NCI-H1417 treated with DMSO at 0.1 percent for 48 hours (cell line): ENCODE measurements around the gene MT1M.
"Not testable (repeated sequence)": the region's sequence is repeated elsewhere in the genome, so short reads cannot be mapped to it uniquely, and the experiment has no call there.

Source experiments
- DNase-seq: peaks from one replicate; lab custom pipeline; 2025; lab: John Stamatoyannopoulos, UW

MT1M gene

DNA sequence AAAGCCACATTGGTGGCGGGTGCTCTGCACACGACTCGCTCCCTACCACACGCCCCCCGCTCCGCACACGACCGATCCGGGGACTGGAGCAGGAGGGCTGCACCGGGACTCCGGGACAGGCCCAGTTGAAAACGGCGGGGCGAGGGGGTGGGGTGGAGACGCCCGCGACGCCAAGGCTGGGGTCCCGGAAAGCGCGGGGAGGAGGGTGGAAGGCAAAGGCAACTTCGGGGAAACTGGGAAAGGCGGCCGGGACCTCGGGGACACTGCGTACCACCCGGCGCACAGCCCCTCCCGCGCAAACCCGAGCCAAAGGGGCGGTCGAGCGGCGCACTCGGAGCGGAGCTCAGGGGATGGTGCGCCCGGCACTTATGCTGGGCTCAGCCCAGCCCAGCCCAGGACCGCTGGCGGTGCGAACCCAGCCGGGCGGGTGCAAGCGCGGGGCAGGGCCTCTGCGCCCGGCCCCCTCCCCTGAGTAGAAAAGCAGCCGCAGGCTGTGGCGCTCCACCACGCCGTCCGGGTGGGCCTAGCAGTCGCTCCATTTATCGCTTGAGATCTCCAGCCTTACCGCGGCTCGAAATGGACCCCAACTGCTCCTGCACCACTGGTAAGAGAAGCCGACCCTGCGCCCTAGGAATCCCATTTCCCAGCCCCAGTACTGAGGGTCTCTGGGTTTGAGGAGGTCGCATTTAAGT, at the start of gene MT1M:
TSS of gene MT1M (plus strand) at position 504 of the 692 bp plus-strand sequence. CDS start at position 577, 73 bp downstream.
- DNase-seq, result no peak

DNA sequence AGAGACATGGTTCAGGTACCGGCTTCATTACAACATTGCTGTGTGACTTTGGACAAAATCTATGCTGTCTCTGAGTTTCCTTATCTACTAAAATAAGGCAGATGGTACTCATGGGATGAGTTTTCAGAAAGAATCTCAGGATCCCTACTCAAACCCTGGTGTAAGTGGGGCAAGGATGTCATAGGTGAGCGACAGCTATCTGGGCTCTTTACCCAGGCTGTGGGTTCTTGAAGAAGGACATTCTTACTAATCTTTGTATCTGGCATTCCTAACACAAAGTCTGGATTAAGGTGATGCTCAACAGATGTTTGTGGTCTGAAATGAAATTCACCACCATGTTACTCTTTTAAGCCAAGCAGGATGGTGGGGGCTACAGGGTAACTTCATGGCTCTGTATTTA, 49.5 kb upstream of the MT1M start:
- not testable (repeated sequence) for DNase-seq

DNA sequence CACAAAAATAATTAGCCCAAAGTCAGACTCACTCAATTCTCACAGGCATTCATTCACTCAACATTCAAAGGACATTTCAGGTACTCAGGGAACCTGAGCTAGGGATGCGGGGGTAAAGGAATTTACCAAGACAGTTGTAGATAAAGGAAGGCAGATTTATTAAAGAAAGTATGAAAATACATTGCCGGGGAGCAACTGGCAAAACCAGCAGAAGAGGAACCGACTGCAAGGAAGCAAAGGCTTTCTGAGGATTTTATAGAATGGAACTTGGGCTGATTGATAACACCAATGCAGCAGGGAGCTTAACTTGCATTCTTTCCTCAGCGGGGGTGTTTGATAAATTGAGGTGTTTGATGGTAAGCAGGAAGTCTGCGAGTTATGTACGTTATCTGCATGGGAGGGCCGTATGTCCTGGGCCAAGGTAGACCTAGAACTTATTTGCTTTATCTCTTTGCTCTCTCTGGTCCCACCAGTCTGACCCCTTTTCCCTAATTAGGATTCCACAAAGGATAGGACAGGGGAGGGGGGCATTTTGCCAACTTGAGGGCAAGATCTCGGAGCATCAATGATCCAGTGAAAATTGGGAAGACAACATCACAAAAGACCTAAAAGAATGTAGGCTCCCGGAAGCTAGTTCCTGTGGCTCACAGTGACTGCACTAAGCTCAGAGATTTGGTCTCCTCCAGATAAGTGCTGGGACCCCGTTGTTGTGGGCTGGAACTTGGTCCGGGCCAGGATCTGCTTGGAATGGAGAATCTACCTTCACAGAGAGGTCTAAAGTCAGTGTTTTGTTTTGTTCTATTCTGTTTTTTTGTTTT, 48.9 kb upstream of the MT1M start:
- DNase-seq, result no peak

DNA sequence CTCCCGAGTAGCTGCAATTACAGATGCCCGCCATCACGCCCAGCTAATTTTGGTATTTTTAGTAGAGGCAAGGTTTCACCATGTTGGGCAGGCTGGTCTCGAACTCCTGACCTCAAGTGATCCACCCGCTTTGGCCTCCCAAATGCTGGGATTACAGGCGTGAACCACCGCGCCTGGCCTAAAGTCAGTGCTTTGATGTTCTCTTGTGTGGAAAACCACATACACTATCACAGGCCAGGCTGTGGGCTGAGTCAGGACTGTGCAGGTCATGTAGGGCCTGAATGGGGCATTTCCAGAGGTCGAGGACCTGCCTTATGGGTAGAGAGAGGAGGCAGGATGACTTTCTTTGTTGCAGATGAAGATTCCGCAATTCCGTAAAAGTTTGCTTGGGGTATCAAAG, 48.2 kb upstream of the MT1M start:
- DNase-seq, result no peak

DNA sequence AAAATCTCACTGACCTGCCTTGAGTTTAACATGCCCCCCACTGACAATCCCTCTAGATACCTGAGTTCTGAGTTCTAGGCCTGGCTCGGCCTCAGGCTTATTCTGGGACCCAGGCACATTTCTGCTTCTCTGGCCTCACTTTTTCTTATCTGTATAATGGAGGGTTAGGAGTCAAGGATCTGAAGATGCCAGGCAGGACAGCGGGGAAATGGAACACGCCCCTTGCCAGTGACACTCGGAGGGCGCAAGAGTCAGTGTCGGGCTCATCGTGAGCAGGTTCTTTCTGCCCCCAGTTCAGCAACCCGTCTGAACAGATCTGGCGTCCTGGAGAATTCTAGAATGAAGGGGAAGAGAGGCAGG, 43.7 kb upstream of the MT1M start:
- DNase-seq, result no peak

DNA sequence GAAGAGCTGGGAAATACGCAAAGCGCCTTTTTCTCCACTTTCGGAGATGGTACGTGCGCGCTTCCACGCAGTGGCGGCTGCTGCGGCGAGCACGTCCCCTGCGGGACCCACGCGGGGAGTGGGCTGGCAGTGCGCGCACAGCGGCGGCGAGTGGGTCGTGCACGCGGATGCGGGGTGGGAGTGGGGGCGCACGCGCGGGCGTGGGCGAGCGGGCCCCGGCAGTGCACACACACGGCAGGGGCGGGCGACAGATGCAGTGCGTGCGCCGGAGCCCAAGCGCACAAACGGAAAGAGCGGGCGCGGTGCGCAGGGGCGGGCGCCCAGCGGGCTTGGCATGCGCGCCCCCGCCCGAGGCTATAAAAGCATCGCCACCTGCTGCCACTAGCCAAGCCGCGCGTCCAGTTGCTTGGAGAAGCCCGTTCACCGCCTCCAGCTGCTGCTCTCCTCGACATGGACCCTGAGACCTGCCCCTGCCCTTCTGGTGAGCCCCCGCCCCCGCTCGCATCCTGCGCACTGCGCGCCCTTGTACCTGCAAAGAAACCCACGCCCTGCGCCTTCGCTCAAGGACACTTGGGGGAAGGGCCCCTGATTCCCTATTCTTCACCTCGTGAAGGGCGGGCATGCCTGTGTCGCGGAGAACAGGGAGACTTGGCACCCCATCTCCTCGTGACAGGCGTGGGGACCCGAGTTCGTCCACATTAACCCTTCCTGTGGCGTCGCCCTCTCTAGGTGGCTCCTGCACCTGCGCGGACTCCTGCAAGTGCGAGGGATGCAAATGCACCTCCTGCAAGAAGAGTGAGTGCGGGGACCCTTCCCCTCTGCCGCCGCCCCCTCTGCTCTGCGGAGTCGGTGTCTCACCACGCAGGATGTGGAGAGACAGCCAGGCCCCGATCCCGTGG, 43.1 kb upstream of the MT1M start, which contains the start of gene MT3:
TSS of gene MT3 (plus strand) at position 388 of the 899 bp plus-strand sequence. CDS start at position 451, 63 bp downstream.
- DNase-seq, result peak; percentile 21

DNA sequence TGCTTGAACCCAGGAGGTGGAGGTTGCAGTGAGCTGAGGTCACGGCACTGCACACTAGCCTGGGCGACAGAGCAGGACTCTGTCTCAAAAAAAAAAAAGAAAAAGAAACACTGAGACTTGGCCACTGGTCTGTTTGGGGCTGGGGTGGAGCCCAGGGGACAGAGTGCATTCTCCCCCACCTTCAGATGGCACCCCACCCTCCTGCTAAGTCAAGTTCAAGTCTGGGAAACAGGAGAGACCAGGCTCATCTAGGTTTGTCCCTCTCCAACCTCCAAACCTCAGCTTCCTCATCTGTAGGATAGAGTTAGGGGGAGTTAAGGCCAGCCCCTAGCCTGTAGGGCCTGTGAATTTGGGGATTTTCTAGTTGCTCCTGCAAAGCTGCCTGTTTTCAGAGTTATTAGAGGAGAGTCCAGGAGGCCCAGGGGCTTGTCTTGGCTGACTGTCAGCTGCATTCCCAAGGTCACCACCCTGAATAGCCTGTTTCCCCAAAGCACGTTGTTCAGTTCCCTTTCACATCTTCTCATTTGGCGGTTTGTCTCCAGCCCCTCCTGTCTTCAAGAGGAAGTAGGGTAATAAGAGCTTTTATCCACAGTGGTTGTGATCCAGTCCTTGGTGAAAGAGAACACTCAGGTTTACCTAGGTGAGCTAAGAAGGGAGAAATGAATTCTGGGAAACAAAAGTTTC, 40.9 kb upstream of the MT1M start:
- DNase-seq, result no peak

DNA sequence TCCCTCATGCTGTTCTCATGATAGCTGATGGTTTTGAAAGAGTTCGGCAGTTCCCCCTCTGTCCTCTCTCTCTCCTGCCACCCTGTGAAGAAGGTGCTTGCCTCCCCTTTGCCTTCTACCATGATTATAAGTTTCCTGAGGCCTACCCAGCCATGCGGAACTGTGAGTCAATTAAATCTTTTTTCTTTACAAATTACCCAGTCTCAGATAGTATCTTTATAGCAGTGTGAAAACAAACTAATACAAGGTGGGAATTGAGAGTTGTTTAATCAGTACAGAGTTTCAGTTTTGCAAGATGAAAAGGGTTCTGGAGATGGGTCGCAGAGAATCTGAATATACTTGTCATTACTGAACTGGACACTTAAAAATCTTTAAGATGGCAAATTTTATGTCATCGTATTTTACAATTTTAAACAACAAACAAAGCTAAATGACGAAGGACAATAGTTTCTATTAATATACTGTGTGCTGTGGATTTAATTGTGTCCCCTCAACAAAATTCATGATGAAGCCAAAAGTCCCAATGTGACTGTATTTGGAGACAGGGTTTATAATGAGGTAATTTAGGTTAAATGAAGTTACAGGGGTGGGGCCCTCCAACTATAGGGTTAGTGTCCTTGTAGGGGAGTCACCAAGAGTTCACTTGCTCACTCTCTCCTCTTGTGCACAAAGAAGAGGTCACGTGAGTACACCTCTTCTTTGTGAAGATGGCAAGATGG, 38.7 kb upstream of the MT1M start:
- DNase-seq, result no peak

DNA sequence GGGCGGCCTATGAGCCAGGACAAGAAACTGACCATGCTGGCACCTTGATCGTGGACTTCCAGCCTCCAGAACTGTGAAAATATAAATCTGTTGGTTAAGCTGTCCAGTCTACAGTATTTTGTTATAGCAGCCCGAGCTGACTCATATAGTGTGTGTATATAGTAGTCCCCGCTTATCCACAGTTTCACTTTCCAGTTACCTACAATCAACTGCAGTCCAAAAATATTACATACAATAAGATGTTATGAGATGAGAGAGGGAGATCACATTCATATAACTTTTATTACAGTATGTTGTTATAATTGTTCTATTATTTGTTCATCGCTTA, 38.2 kb upstream of the MT1M start:
- no peak for DNase-seq

DNA sequence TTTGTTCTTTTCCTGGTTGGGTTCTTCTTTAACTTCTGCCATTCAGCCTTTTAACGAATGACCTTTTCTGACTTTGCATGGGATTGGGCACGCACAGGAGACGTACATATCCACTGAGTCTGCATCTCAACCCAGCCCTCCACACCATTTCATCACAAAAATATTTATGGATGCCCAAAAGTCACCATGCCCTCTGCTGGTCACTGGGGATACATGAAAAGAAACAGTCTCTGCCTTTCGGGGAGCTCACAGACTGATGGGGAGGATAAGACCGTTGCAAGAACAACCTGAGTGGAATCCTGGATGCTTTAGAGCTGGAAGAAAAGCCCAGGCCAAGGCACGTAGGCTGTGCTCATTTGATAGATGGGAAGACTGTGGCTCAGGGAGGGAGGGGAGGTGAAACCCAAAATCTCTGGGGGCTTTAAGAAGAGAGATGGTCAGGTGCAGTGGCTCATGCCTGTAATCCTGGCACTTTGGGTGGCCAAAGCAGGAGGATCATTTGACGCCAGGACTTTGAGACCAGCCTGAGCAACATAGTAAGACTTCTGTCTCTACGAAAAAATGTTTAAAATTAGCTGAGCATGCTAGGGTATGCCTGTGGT, 32.0 kb upstream of the MT1M start:
- no peak for DNase-seq

DNA sequence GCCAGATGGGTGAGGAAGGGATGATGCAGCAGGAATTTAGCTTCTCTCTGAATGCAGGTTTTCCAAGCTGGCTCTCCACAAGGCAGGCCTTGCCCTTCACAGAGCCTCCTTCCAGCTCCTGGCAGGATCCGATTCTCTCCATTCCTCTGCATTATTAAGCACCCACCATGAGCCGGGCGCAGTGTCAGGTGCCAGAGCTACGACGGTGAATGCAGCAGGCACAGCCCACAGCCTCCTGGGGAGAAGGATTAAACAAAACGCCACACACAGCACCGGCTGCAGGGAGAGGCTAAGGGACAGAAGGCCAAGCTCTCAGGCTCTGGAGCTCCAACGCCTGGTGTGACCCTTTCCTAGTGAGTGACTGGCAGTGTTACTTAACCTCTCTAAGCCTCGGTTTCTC, 31.1 kb upstream of the MT1M start:
- DNase-seq, result no peak

DNA sequence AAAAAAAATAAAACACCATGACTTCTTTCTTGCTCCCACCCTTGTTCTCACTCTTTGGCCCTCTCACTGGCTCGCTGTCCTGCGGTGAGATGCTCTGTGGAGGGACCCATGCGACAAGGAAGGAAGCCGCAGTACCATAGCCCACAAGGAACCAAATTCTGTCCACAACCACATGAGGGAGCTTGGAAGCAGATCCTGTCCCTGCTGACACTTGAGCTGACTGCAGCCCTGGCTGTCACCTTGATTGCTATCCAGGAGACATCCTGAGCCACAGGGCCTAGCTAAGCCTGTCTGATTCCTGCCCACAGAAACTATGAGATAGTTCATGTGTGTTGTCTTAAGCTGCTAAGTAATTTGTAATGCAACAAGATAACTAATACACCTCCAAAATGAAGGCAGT, 28.9 kb upstream of the MT1M start:
- no peak for DNase-seq

DNA sequence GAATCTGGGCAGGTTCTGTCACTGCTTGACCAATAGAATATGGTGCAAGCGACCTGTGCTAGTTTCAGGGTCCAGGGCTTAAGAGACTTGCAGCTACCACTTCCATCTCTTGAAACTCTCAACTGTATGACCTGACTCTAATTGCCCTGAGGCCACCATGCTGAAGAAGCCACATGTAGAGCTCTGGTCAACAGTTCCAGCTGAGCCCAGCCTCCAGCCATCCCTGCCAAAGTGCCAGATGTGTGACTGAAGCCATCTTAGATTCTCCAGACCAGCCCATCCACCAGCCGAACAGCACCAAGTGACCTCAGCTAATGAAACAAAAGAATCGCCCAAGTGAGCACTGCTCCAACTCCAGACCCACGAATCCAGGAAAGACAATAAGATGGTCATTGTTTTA, 27.5 kb upstream of the MT1M start:
- DNase-seq, result no peak

DNA sequence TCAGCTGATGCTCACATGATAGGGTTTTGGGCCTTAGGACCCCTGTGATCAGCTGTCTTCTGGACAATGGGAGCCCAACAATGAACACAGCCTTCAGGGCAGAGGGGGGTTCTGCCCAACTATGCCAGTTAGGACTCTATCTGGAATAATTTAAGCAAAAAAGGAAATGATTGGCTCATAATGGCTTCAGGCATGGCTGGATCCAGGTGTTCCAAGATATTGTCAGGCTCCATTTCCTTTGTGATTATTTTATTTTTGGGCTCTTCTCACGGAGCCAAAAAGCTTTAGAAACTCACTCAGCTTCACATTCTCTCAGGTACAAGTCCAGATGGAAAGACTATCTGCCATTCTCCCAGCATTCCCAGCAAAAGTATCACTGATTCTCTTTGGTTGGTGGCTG, 27.0 kb upstream of the MT1M start:
- DNase-seq, result no peak

DNA sequence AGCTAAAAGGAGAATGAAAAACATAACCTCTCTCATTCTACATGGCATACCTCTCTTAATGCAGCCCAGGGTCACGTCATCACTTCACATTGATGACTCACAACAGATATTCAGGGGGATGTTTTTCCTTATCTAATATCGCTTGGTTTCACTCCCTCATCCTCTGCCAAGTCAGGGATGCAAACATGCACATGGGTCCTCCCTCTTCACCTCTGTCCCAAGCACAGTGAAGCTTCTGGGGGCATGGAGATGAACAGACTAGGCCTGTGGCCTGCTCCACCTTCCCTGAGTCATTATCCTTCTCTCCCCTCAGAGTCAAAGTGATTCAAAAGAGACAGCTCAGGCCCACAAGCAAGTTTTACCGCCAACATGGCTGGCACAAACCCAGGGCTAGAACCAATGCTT, 26.4 kb upstream of the MT1M start:
- no peak for DNase-seq

DNA sequence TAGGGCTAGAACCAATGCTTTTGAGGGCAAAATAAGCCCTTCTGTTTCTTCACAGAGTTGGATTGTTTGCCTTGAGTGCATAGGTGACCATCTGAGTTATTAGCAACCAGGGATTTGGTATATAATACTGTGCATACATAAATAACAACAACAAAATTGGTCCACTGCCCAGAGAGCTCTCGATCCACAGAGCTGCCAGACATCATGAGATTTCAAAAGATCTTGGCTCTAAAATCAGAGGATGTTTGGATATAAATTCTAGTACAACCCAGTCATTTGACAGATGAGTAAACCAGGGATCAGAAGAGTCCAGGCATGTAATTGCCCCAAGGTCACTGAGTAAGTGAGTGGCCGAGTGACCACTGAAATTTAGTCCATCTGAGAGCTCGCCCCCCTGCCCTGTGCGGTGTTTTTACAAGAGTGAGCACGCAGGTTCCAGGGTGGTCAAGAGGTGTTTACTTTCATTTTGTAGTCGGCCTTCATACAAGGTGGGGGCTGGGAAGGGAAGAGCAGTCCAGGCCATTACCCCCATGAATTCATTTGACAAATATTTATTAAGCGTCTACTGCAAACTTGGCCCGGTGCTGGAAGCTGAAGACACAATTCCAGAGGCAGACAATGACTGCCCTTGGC, 25.9 kb upstream of the MT1M start:
- DNase-seq, result no peak

DNA sequence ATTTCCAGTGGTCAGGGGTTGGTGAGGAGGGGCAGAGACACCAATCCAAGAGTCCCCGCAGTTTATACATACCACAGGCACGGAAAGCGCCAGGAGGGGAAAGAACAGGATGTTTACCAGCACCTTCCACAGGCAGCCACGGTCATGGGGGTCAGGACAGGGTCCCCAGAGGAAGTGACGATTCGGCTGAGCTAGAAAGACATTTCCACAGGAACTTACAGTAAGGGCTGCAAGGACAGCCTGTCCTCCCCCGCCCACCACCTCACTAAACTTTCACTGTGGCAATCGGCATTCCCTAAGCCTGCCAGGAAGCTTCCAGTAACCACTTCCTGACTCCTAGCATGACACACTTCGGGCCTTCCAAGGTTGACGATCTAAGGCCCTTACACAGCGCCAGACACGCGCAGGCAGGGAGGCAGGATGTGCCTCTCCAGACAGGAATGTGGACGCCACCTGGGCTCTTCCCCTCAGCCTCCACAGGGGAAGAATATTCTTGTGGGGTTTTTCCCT, 25.3 kb upstream of the MT1M start:
- DNase-seq, result no peak

DNA sequence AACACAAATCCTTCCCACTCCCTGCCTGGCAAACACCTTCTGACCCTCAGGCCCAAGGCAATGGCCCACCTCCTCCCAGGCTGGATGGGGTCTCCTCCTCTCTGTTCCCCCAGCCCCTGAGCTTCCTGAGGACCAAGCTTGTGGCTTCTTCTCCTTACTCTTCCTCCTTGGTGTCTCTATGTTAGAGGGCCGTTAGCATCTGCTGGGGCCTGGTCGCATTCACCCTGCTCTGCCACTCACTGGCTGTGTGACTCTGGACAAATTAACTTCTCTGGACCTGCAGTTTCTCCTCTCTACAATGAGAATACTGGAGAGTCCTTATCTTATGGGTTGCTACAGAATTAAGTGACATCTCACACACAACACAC, 24.8 kb upstream of the MT1M start:
- DNase-seq, result no peak

DNA sequence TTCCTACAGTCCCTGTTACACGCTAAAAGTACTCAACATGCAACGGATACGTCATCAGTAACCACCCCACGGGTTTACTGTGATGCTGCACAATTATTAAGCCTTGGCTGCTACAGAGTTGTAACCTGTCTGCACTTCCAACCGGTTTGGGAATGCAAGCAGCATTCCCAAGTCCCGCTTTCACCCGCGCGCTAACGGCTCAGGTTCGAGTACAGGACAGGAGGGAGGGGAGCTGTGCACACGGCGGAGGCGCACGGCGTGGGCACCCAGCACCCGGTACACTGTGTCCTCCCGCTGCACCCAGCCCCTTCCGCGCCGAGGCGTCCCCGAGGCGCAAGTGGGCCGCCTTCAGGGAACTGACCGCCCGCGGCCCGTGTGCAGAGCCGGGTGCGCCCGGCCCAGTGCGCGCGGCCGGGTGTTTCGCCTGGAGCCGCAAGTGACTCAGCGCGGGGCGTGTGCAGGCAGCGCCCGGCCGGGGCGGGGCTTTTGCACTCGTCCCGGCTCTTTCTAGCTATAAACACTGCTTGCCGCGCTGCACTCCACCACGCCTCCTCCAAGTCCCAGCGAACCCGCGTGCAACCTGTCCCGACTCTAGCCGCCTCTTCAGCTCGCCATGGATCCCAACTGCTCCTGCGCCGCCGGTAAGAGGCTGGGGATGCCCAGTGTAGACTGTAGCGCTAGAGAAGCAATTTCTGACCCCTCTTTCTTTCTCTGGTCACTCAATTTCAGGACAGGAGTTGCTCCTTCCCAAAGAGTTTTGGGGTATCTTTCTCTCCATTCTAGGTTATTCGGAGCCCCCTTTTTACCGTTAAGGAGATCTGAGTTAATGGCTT, 24.2 kb upstream of the MT1M start, which contains the start of gene MT2A:
TSS of gene MT2A (plus strand) at position 542 of the 833 bp plus-strand sequence. CDS start at position 614, 72 bp downstream.
- peak; percentile 40 for DNase-seq
